NCI-H2107 (cell line): ENCODE measurements around the gene SMYD3.

Experiments used
- DNase-seq: peaks from one replicate; lab custom pipeline; 2025; lab: John Stamatoyannopoulos, UW

SMYD3 gene

GRCh38 chr1:246068619-246069509 is 438.2 kb downstream of the SMYD3 start:
- DNase-seq, result no peak

- no peak for DNase-seq
Observed at GRCh38 chr1:246068217-246068512, 438.9 kb downstream of the SMYD3 start.

GRCh38 chr1:246067432-246068216 is 439.5 kb downstream of the SMYD3 start:
- DNase-seq, result no peak

GRCh38 chr1:246066573-246066972 is 440.5 kb downstream of the SMYD3 start:
- DNase-seq, result no peak

GRCh38 chr1:246065592-246065991 is 441.5 kb downstream of the SMYD3 start:
- no peak for DNase-seq

GRCh38 chr1:246064891-246065290 is 442.2 kb downstream of the SMYD3 start:
- DNase-seq, result no peak

- no peak for DNase-seq
Observed at GRCh38 chr1:246063013-246063616, 444.0 kb downstream of the SMYD3 start.

- no peak for DNase-seq
Observed at GRCh38 chr1:246058466-246058865, 448.6 kb downstream of the SMYD3 start.

- no peak for DNase-seq
Observed at GRCh38 chr1:246052603-246053002, 454.5 kb downstream of the SMYD3 start.

GRCh38 chr1:246051909-246052518 is 455.1 kb downstream of the SMYD3 start:
- DNase-seq, result no peak

- DNase-seq, result no peak
Observed at GRCh38 chr1:246048693-246049092, 458.4 kb downstream of the SMYD3 start.

- no peak for DNase-seq
Observed at GRCh38 chr1:246043556-246043955, 463.5 kb downstream of the SMYD3 start.

- no peak for DNase-seq
Observed at GRCh38 chr1:246041360-246041759, 465.7 kb downstream of the SMYD3 start.

GRCh38 chr1:246040200-246040890 is 466.7 kb downstream of the SMYD3 start:
- DNase-seq, result no peak

GRCh38 chr1:246039584-246039983 is 467.5 kb downstream of the SMYD3 start:
- DNase-seq, result no peak

- no peak for DNase-seq
Observed at GRCh38 chr1:246037832-246038231, 469.2 kb downstream of the SMYD3 start.

- no peak for DNase-seq
Observed at GRCh38 chr1:246036175-246036574, 470.9 kb downstream of the SMYD3 start.

- DNase-seq, result no peak
Observed at GRCh38 chr1:246035060-246035541, 472.0 kb downstream of the SMYD3 start.

- DNase-seq, result no peak
Observed at GRCh38 chr1:246034630-246035029, 472.4 kb downstream of the SMYD3 start.

GRCh38 chr1:246032984-246033383 is 474.1 kb downstream of the SMYD3 start:
- DNase-seq, result no peak

GRCh38 chr1:246032031-246032551 is 475.0 kb downstream of the SMYD3 start:
- DNase-seq, result no peak
